GM18861 (cell line): ENCODE measurements around the gene GDAP2.
A peak's percentile ranks its signal among the peaks of the same experiment; 100 is the strongest.
"Not testable (repeated sequence)": the region's sequence is repeated elsewhere in the genome, so short reads cannot be mapped to it uniquely, and the experiment has no call there.

ENCODE experiments used
- ATAC-seq: cut with Tn5 transposase; IDR thresholded peaks from one replicate; pipeline ENCODE4 v1.9.1; 2021; ENCODE audit not compliant: unreplicated experiment

GDAP2 gene

DNA sequence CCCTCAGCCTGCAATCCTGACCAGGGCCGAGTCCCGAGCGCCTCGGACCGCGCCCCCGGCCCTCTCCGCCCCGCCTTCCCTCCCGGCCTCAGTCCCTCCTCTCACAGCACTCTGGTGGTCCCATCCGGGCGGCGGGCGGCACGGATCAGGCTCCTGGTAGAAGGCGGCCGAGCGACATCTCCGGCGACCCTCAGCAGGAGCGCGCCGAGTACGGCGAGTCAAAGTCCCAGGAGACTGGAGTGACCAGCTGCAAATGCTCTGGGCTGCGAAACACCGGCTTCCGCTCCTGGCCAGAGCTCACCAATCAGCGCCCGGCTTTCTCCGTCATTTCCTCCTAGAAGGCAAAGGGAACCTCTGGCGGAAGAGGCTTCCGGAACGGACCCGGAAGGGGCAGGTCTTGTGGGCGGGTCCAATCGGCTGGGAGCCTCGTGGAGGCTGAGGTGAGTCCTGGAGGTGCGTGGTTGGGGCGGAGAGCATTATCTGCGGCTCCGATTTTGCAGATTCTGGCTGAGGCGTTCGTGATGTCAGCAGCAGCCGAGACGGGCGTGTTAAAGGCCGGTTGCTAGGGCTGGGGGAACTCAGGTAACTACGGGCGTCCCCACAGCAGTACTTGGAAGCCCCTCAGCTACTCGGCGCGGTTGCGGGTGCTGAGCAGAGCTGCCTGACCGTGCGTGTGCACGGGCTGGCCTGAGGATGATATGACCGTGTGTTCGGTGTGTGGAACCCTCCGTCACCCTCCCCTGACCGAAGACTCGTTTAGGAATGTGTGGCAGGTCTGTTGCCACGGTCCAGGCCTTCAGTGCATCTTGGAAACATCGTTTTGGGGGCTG is at the start of gene GDAP2, which contains the start of gene WDR3:
TSS of gene GDAP2 (minus strand) at position 279 of the 830 bp plus-strand sequence. CDS start 9,264 bp downstream, outside the sequence.
TSS of gene WDR3 (plus strand) at position 397 of the 830 bp plus-strand sequence. CDS start 3,581 bp downstream, outside the sequence.
- peak; percentile 91 for ATAC-seq

GRCh38 chr1:117976381-117976780 is 47.0 kb upstream of the GDAP2 start:
- ATAC-seq, result no peak

GRCh38 chr1:117971777-117972176 is 42.4 kb upstream of the GDAP2 start:
- no peak for ATAC-seq

DNA sequence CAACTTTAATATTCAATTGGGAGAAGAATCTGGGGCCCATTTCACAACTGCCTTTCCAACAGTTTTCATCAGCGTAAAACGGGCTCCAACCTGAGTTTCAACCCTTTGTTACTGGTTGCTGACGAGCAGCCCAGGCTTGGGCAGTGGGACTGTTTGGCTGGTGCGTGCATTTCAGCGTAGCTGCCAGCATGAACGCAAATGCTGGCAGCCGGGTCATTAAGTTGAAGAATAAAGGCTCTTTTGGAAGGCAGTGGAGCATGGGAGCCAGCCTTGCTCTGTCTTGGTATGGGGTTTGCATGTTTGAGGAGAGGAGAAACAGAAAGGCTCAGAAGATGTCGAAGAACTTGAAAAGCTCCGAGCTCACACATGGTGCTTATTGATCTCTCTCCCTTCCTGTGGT is 40.8 kb upstream of the GDAP2 start:
- ATAC-seq, result no peak

DNA sequence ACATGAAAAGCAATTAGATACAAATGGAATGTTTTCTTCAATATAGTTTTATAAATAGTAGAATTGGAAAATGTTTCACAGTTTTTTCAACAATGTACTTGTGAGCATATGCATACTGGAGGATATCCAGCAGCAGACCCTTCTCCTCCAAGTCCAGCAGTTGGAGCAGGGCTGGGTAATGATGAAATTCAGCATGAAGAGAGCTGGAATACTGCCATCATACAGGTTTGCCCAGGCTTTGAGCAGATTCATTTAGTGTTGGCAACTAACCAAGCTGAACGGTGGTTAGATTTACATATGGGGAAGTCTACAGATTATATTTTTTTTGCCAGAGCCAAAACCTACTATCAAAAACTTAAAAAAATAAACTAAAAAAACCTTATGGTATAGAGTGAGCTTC is 38.5 kb upstream of the GDAP2 start:
- ATAC-seq, result no peak

GRCh38 chr1:117967477-117967876 is 38.1 kb upstream of the GDAP2 start:
- no peak for ATAC-seq

DNA sequence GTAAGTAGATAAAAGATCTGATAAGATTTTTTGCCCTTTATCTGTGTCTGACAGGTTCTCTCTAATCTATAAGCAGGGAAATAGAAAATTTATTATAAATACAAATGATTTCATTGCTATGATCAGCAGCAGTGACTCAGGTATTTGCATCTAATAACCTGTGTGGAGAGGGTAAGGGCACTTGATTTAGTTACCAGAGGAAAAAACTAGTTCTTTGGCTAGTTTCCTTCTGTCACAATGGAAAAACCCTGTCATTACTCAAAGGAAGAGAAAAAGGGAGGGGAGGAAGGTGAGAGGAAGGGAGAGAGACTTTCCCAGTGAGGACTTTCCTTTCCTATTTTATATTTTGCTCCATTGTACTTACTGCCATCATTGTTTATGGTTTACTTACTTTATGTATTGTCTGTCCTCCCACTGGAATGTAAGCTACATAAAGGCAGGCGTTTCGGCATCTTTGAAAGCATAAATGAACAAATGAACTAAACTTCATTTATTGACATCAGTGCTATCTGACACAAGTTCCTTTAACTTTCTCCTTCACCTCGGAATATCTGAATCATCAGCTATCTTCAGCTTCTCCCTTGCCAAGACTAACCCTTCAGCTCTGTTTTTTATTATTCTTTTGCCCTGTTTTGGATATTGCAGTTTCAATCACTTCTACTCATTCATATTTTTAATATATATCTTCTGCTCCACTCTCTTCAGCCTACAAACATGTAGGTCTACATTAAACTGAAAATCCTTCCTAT is 35.0 kb upstream of the GDAP2 start:
- no peak for ATAC-seq

GRCh38 chr1:117959364-117959763 is 29.9 kb upstream of the GDAP2 start:
- ATAC-seq, result no peak

DNA sequence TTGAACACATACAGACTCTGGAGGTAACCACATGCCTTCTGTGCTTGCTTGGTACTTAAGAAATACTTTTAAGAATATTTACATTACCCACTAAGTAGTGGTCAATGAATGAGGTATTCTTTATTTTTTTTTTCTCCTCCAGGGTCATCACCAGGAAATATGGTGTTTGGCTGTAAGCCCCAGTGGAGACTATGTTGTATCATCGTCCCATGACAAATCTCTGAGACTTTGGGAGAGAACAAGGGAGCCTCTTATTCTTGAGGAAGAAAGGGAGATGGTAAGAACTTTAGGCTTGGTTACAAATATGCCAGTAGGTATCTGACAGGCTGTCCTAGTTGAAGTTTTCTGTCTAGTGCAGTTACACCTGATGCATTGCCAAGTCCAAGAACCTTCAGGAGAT is 23.0 kb upstream of the GDAP2 start:
- no peak for ATAC-seq

- no peak for ATAC-seq
Measured at GRCh38 chr1:117942293-117942692, 12.9 kb upstream of the GDAP2 start.

GRCh38 chr1:117933769-117934168 is 4.3 kb upstream of the GDAP2 start:
- no peak for ATAC-seq

DNA sequence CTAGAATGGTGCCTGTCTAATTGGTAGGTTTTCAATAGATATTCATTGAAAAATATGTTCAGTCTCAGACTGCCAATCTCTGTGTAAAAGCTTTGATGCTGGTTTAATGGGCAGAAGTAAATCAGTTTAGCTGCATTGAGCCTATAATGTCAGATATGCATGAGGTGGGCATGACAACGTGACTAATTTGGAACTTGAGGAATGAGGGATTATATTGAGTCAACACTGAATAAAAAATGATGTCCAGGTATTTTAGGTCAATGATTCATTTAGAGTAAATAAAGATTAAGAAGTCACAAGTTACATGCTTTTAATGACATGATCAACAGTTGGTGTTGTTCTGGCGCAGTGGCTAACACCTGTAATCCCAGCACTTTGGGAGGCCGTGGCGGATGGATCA is 3.2 kb upstream of the GDAP2 start:
- ATAC-seq, result no peak

- ATAC-seq, result no peak
Measured at GRCh38 chr1:117930484-117930883, 1.1 kb upstream of the GDAP2 start.

- no peak for ATAC-seq
Measured at GRCh38 chr1:117930173-117930447, 689 bp upstream of the GDAP2 start.

DNA sequence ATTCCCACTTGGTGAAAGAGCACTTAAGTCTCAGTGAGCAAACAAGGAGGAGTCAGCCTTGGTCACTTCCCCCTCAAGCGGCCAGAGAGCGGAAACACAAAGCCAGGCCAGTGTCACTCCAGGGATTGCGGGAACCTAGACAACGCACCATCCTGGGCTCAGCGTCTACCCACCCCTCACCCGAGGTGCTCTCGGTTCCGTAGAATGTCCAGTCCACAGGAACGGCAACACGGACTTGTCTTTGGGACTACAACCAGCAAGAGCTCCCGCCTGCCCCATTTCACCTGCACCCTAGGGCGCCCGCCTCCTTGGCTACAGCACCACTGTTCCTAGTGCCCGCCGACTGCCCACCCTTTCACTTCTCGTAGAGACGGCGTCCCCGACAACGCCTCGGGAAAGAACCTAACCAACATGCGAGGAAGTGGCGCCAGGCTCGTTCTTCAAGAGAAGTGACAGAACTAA is 509 bp downstream of the GDAP2 start:
- ATAC-seq, result peak; percentile 26

DNA sequence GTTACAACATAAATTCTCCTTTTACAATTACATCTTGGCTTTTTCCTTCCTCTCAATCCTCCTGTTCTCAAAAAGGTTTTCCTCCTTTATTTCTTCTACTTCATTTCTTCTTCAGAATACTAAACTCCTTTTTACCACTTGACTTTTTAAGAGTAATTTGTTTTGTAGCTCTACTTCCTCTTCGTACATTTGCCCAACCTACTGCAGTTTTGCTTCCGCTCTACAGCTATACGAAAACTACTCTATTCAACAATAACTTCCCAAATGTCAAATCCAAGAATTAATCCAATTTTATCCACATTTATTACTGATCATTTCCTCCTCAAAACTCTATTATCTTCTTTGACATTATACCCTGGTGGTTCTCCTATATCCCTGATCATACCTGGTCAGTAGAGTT is 3.4 kb downstream of the GDAP2 start:
- ATAC-seq, result no peak

DNA sequence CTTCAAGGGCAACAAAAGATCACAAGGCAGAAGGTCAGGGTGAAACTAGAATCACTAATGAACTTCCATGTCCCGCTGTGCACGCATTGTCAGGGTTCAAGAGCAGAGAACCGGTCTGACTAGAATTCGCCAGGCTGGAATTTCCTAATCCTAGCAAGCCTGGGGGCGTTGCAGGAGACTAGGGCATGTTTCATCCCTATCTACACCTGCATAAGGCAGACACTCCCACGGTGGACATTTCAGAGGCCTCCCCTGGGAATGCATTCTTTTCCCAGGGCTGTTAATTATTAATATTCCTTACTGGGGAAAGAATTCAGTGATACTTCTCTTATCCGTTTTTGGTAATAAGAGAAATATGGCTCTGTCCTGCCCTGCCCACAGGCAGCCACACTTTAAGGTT is 6.7 kb downstream of the GDAP2 start:
- not testable (repeated sequence) for ATAC-seq

- no peak for ATAC-seq
Measured at GRCh38 chr1:117921991-117922390, 7.4 kb downstream of the GDAP2 start.

DNA sequence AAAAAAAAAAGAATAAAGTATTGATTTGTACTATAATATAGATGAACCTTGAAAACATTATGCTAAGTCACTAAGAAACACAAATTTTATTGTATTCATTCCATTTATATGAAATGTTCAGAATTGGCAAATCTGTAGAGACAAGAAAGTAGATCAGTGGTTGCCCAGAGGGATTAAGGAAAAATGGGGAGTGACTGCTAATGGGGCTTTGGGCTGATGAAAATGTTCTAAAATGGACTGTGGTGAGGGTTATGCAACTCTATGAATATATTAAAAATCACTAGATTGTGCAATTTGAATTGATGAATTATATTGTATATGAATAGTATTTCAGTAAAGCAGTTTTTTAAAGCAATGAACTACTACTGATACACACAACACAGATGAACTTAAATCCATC is 10.0 kb downstream of the GDAP2 start:
- ATAC-seq, result no peak

DNA sequence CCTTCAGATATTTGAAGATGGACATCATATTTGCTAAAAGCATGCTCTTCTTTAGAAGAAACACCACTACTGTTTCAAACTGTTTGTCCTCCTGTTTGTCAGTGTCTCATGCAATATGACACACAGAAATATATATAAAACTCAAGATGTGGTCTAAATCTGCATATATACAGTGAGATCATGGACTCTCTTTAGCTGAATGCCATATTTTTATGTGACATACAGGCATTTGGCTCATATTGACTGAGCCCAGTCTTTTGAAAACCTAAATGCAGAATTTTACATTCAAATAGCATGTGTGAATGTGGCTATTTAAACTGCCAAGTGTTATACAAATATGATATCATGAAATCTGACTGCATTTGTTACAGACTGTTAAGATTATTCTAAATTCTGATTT is 18.4 kb downstream of the GDAP2 start:
- no peak for ATAC-seq

- ATAC-seq, result no peak
Measured at GRCh38 chr1:117905019-117905418, 24.4 kb downstream of the GDAP2 start.

DNA sequence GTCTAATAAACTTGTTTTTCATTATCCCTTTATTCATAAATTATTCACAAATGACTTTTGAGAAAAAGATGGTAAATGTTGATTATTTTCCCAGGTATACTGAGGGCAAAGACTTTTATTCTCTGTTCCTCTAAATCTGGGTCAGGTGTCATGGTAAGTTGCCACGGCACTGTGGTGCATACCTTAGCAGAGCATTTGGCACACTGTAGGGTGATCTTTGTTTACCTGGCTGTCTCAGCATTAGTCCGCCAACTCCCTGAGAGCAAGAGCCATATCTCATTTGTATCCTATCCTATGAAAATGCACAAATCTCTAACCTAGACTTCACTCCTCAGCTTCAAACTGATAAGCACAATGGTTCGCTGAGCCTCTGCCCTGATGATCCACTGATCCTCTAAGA is 24.9 kb downstream of the GDAP2 start:
- no peak for ATAC-seq
